Neuronal stem cell (in vitro differentiated cells): ENCODE data around the gene APOLD1.

Source experiments
- DNase-seq: peaks from one replicate; pipeline ENCODE4 v3.0.0-alpha.2; 2013; ENCODE audit warnings: low spot score
- H2AFZ ChIP-seq: one replicate; pipeline ENCODE4 v1.6.1; 2013; ENCODE audit warnings: mild to moderate bottlenecking, low read length, inconsistent platforms
- H2AK5ac ChIP-seq: 2 replicates; pipeline ENCODE4 v1.6.1; 2013; ENCODE audit warnings: low read depth, mild to moderate bottlenecking, inconsistent platforms, low read length, moderate library complexity, mixed read lengths
- H2BK120ac ChIP-seq: 2 replicates; pipeline ENCODE4 v1.6.1; 2013; ENCODE audit warnings: low read depth, mild to moderate bottlenecking, inconsistent platforms, low read length, moderate library complexity, mixed read lengths
- H2BK12ac ChIP-seq: one replicate; pipeline ENCODE4 v1.6.1; 2013; ENCODE audit warnings: low read length, inconsistent platforms
- H2BK15ac ChIP-seq: 2 replicates; pipeline ENCODE4 v1.6.1; 2013; ENCODE audit warnings: mild to moderate bottlenecking, low read length, inconsistent platforms, mixed read lengths
- H2BK5ac ChIP-seq: one replicate; pipeline ENCODE4 v1.6.1; 2013; ENCODE audit warnings: inconsistent platforms, mild to moderate bottlenecking, low read length, moderate library complexity
- H3K14ac ChIP-seq: one replicate; pipeline ENCODE4 v1.6.1; 2013; ENCODE audit warnings: low read length, inconsistent platforms
- H3K18ac ChIP-seq: 2 replicates; pipeline ENCODE4 v1.6.1; 2013; ENCODE audit warnings: low read length, inconsistent platforms
- H3K23ac ChIP-seq: 2 replicates; pipeline ENCODE4 v1.6.1; 2013; ENCODE audit warnings: low read depth, mild to moderate bottlenecking, mixed read lengths, low read length, inconsistent platforms; ENCODE audit not compliant: poor library complexity
- H3K27ac ChIP-seq: replicated peaks from 3 replicates; pipeline ENCODE4 v1.5.1; 2013; ENCODE audit warnings: low read length, inconsistent platforms
- H3K27me3 ChIP-seq, 3 experiments: 2 replicates each; pipeline ENCODE4 v1.6.1; 2013; ENCODE audit warnings: low read length in 3 of 3, mild to moderate bottlenecking in 2 of 3, inconsistent platforms in 1 of 3, low read depth in 1 of 3, mixed read lengths in 1 of 3, moderate library complexity in 1 of 3; ENCODE audit not compliant: control insufficient read depth in 3 of 3, insufficient read depth in 3 of 3
- H3K36me3 ChIP-seq, 2 donors: replicated peaks in 1 of 2; 2 replicates each; pipeline ENCODE4 v1.6.1; 2013; ENCODE audit warnings: low read length in 2 of 2; ENCODE audit not compliant: control insufficient read depth in 2 of 2, insufficient read depth in 2 of 2
- H3K4ac ChIP-seq: 2 replicates; pipeline ENCODE4 v1.6.1; 2013; ENCODE audit warnings: inconsistent platforms, mild to moderate bottlenecking, low read length, moderate library complexity
- H3K4me1 ChIP-seq, 2 donors: 1 replicate in 1 of 2; 2 replicates in 1 of 2; pipeline ENCODE4 v1.6.1; 2013; ENCODE audit warnings: low read length in 2 of 2, low read depth in 1 of 2; ENCODE audit not compliant: control insufficient read depth in 2 of 2, insufficient read depth in 1 of 2
- H3K4me2 ChIP-seq: one replicate; pipeline ENCODE4 v1.6.1; 2013; ENCODE audit warnings: mild to moderate bottlenecking, low read length, inconsistent platforms; ENCODE audit not compliant: insufficient read depth, poor library complexity, severe bottlenecking
- H3K4me3 ChIP-seq, 2 donors: 2 replicates each; pipeline ENCODE4 v1.5.1; 2013; ENCODE audit warnings: low read length in 2 of 2, mild to moderate bottlenecking in 2 of 2, inconsistent platforms in 1 of 2, moderate library complexity in 1 of 2
- H3K79me1 ChIP-seq: one replicate; pipeline ENCODE4 v1.6.1; 2013; ENCODE audit warnings: low read depth, mild to moderate bottlenecking, inconsistent platforms, low read length, moderate library complexity
- H3K9ac ChIP-seq: one replicate; pipeline ENCODE4 v1.6.1; 2013; ENCODE audit warnings: mild to moderate bottlenecking, low read depth, low read length, inconsistent platforms; ENCODE audit not compliant: poor library complexity
- H3K9me3 ChIP-seq, 2 donors: replicated peaks in 1 of 2; 2 replicates each; pipeline versions ENCODE3 to v1.6.1; 2013; ENCODE audit warnings: low read length in 2 of 2, mild to moderate bottlenecking in 2 of 2, inconsistent platforms in 1 of 2, low read depth in 1 of 2, mixed read lengths in 1 of 2, moderate library complexity in 1 of 2; ENCODE audit not compliant: control insufficient read depth in 2 of 2, insufficient read depth in 1 of 2
- H4K8ac ChIP-seq: one replicate; pipeline ENCODE4 v1.6.1; 2013; ENCODE audit warnings: low read depth, mild to moderate bottlenecking, inconsistent platforms, low read length, moderate library complexity
- H4K91ac ChIP-seq: one replicate; pipeline ENCODE4 v1.6.1; 2013; ENCODE audit warnings: low read length, low read depth, mild to moderate bottlenecking, inconsistent platforms; ENCODE audit not compliant: poor library complexity
- WGBS, 2 donors: extraction: QIAGEN DNeasy Blood & Tissue Kit; methylation state at CpG; one replicate each; pipeline ENCODE4 v1.1.7; 2013; ENCODE audit warnings: missing lambda C conversion rate in 2 of 2, mixed read lengths in 1 of 2; ENCODE audit not compliant: insufficient read length in 2 of 2, insufficient replicate concordance in 1 of 2; ENCODE audit errors: extremely low coverage in 2 of 2; 5-methylcytosine and 5-hydroxymethylcytosine counted together

The APOLD1 gene

DNA sequence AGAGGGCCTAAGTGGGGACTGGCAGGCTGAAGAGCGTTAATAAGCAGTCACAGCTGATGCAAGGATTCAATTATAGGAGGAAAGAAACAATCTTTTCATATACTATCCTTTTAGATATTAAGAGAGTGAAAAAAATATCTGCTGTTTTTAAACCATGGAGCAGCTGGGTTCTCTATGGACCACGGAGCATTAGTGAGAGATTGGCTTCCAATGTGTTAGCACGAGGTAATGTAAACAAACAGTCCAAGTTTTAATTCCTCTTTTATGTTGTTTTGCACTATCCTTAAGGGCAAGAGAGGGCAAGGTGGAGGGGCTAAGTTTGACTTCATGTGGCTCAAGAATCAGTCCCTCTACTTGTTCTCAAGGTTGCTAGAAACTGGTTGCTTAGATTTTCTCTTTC lies 37.4 kb upstream of the APOLD1 start:
- no peak overlapping the region for H3K9ac ChIP-seq
- no peak overlapping the region for H2BK120ac ChIP-seq
- no peak for DNase-seq
- no peak overlapping the region for H3K4me3 ChIP-seq
- H3K4me2 ChIP-seq = no peak overlapping the region
- no CpG with 5 or more reads among the region's 3 CpGs for WGBS, 2 donors
- H3K27ac ChIP-seq = no peak overlapping the region
- H3K18ac ChIP-seq = no peak overlapping the region
- no peak overlapping the region for H3K4ac ChIP-seq
- H2BK15ac ChIP-seq = no peak overlapping the region
- no peak overlapping the region for H2BK12ac ChIP-seq
- H3K27me3 ChIP-seq = no peaks in the 10 kb centered on the region
- no peak overlapping the region for H3K23ac ChIP-seq
- H3K79me1 ChIP-seq = no peaks in the 10 kb centered on the region
- no peak overlapping the region for H2AK5ac ChIP-seq
- no peak overlapping the region for H4K8ac ChIP-seq
- H2BK5ac ChIP-seq = no peak overlapping the region
- H3K36me3 ChIP-seq = no peaks in the 10 kb centered on the region
- no peak overlapping the region for H2AFZ ChIP-seq
- H3K9me3 ChIP-seq = no peaks in the 10 kb centered on the region
- no peak overlapping the region for H4K91ac ChIP-seq
- no peaks in the 10 kb centered on the region for H3K4me1 ChIP-seq
- no peak overlapping the region for H3K14ac ChIP-seq

DNA sequence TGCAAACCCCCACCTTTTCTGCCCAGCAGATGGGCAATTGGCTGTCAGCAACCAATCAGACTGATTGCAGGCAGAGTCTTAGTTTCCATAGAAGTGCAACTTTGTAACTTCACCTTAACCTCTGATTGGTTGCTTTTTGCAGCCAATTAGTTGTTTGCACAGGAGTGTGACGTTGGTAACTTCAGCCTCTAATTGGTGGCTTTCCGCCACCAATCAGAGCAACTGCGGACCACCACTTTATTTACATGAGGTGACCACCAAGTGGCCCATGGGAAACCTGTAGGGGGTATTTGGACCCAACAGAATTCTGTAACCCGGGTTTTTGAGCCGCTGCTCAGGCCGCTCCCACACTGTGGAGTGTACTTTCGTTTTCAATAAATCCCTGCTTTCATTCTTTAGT lies 36.0 kb upstream of the APOLD1 start:
- no peak overlapping the region for H2BK15ac ChIP-seq
- no peak overlapping the region for H3K4me3 ChIP-seq
- no peaks in the 10 kb centered on the region for H3K79me1 ChIP-seq
- no peak overlapping the region for H3K9ac ChIP-seq
- no peaks in the 10 kb centered on the region for H3K9me3 ChIP-seq
- no peak overlapping the region for H3K27ac ChIP-seq
- H3K14ac ChIP-seq = no peak overlapping the region
- no peak overlapping the region for H2BK12ac ChIP-seq
- no peak overlapping the region for H3K4ac ChIP-seq
- no peak overlapping the region for H3K23ac ChIP-seq
- no peak overlapping the region for H4K91ac ChIP-seq
- no peak overlapping the region for H3K4me2 ChIP-seq
- H3K27me3 ChIP-seq = no peaks in the 10 kb centered on the region
- H3K18ac ChIP-seq = no peak overlapping the region
- WGBS, 2 donors = no CpG with 5 or more reads among the region's 7 CpGs
- H2AK5ac ChIP-seq = no peak overlapping the region
- H4K8ac ChIP-seq = no peak overlapping the region
- H3K4me1 ChIP-seq = no peaks in the 10 kb centered on the region
- H2AFZ ChIP-seq = no peak overlapping the region
- no peaks in the 10 kb centered on the region for H3K36me3 ChIP-seq
- H2BK120ac ChIP-seq = no peak overlapping the region
- no peak for DNase-seq
- H2BK5ac ChIP-seq = no peak overlapping the region

DNA sequence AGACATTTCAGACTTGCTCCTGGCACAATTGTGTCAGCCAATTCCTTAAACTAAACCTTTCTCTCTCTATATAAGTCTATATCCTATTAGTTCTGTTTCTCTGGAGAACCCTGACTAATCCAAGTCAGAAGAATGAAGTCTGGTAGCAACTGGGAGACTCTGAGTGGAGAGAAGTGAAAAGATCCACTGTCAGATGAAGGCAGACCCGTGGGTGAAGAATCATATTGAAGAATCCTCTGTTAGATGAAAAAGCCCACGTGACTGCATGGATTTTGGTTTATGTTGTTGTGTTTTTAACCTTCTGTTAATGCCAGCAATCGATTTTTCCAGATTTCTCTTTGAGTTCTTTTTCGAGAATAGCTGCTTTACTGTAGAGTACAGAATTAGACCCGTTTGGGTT lies 29.5 kb upstream of the APOLD1 start:
- Histone ChIP-seq H3K14ac (no peak overlapping the region), H3K27ac (no peak overlapping the region), H2BK5ac (no peak overlapping the region), H3K4me1 (no peaks in the 10 kb centered on the region), H3K4me2 (no peak overlapping the region), H2BK120ac (no peak overlapping the region), H2AFZ (no peak overlapping the region), H2BK12ac (no peak overlapping the region), H4K8ac (no peak overlapping the region), H3K4ac (no peak overlapping the region), H3K9ac (no peak overlapping the region), H4K91ac (no peak overlapping the region), H3K9me3 (no peaks in the 10 kb centered on the region), H3K27me3 (no peaks in the 10 kb centered on the region), H2BK15ac (no peak overlapping the region), H3K36me3 (no peaks in the 10 kb centered on the region), H3K18ac (no peak overlapping the region), H3K79me1 (no peaks in the 10 kb centered on the region), H3K23ac (no peak overlapping the region), H2AK5ac (no peak overlapping the region), H3K4me3 (no peak overlapping the region)
- WGBS, 2 donors = no CpG with 5 or more reads among the region's 5 CpGs
- DNase-seq = no peak

DNA sequence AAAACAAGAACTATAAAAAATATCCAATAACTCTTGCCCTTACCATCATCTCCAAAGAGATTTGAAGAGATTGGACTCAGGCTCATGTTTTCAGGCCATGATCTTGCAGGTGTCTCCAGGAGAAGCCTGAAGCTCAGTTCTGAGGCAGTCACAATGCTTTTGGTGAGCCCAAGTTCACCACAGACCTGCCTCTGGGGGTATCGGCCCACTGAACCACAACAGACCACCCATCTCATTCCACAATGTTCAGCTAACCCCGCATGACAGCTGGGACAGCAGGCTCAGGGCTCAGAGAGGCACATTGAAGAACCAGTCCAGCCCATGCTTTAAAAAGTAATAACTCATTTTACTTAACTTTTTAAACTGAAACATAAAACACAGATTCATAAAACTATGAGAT lies 28.3 kb upstream of the APOLD1 start:
- Histone ChIP-seq H2AFZ (no peak overlapping the region), H3K4ac (no peak overlapping the region), H3K4me2 (no peak overlapping the region), H3K79me1 (no peaks in the 10 kb centered on the region), H3K14ac (no peak overlapping the region), H2AK5ac (no peak overlapping the region), H3K18ac (peak overlapping the region; percentile 76), H3K4me3 (no peak overlapping the region), H3K9ac (no peak overlapping the region), H3K27ac (no peak overlapping the region), H2BK12ac (no peak overlapping the region), H4K91ac (no peak overlapping the region), H4K8ac (no peak overlapping the region), H2BK5ac (no peak overlapping the region), H3K4me1 (no peaks in the 10 kb centered on the region), H3K36me3 (no peaks in the 10 kb centered on the region), H2BK120ac (no peak overlapping the region), H2BK15ac (no peak overlapping the region), H3K9me3 (no peaks in the 10 kb centered on the region), H3K27me3 (no peaks in the 10 kb centered on the region), H3K23ac (no peak overlapping the region)
- no CpG with 5 or more reads among the region's 2 CpGs for WGBS, 2 donors
- DNase-seq = no peak
